ENCODE data around the gene NAGPA. TPM values are rescaled to one million over a fixed set of nuclear protein-coding genes. Genes with fewer than 3 reads are reported as not detected.

NAGPA gene
- total RNA-seq, 2 experiments from 2014 or later = 15.6 TPM

GRCh38 chr16:5006348-5007193 lies 27.2 kb downstream of the NAGPA start:
- no peaks in the 10 kb centered on the region for H3K36me3 Mint-ChIP-seq (ENCODE audit: low read depth)
- no peak overlapping the region for H3K4me3 Mint-ChIP-seq
- no peak overlapping the region for H3K27ac Mint-ChIP-seq
- H3K4me1 Mint-ChIP-seq (ENCODE audit: low read depth) = no peaks in the 10 kb centered on the region
- no peaks in the 10 kb centered on the region for H3K9me3 Mint-ChIP-seq (ENCODE audit: insufficient read depth)
- POLR2A ChIA-PET = no interaction called here
- ATAC-seq (no peak), DNase-seq (no peak)
- H3K27me3 Mint-ChIP-seq (ENCODE audit: low read depth) = peaks cover 5% of the 10 kb centered on the region
- CTCF ChIA-PET = no interaction called here

GRCh38 chr16:5005916-5006315 lies 27.8 kb downstream of the NAGPA start:
- ChIA-PET CTCF (no interaction called here), POLR2A (no interaction called here)
- H3K9me3 Mint-ChIP-seq (ENCODE audit: insufficient read depth) = no peaks in the 10 kb centered on the region

GRCh38 chr16:5004311-5004710 lies 29.4 kb downstream of the NAGPA start:
- DNase-seq (no peak), ATAC-seq (no peak)
- CTCF ChIA-PET = no interaction called here
- Mint-ChIP-seq H3K27ac (no peak overlapping the region), H3K27me3 (ENCODE audit: low read depth) (peaks cover 2% of the 10 kb centered on the region), H3K9me3 (ENCODE audit: insufficient read depth) (no peaks in the 10 kb centered on the region), H3K4me1 (ENCODE audit: low read depth) (no peaks in the 10 kb centered on the region), H3K4me3 (no peak overlapping the region), H3K36me3 (ENCODE audit: low read depth) (no peaks in the 10 kb centered on the region)
- POLR2A ChIA-PET = no interaction called here

More at GRCh38 chr16:5005916-5006315, 27.8 kb downstream of the NAGPA start:
- no peak for DNase-seq
- H3K27ac Mint-ChIP-seq = no peak overlapping the region
- H3K4me3 Mint-ChIP-seq = no peak overlapping the region
- H3K36me3 Mint-ChIP-seq (ENCODE audit: low read depth) = no peaks in the 10 kb centered on the region
- no peak for ATAC-seq
- H3K27me3 Mint-ChIP-seq (ENCODE audit: low read depth) = peaks cover 5% of the 10 kb centered on the region
- no peaks in the 10 kb centered on the region for H3K4me1 Mint-ChIP-seq (ENCODE audit: low read depth)

GRCh38 chr16:5003828-5004227 lies 29.9 kb downstream of the NAGPA start:
- ChIA-PET CTCF (no interaction called here), POLR2A (no interaction called here)
- Mint-ChIP-seq H3K4me1 (ENCODE audit: low read depth) (no peaks in the 10 kb centered on the region), H3K36me3 (ENCODE audit: low read depth) (no peaks in the 10 kb centered on the region), H3K27me3 (ENCODE audit: low read depth) (peaks cover 2% of the 10 kb centered on the region), H3K27ac (no peak overlapping the region), H3K9me3 (ENCODE audit: insufficient read depth) (no peaks in the 10 kb centered on the region), H3K4me3 (no peak overlapping the region)
- DNase-seq (no peak), ATAC-seq (no peak)

- H3K4me1 Mint-ChIP-seq (ENCODE audit: low read depth) = no peaks in the 10 kb centered on the region
- ChIA-PET POLR2A (interaction anchor here (0.8 kb wide), 1 partner anchor 241 kb away, joined by 4 read pairs; no protein-coding TSS in a partner anchor), CTCF (no interaction called here)
- no peak overlapping the region for H3K4me3 Mint-ChIP-seq
- peaks cover 2% of the 10 kb centered on the region for H3K27me3 Mint-ChIP-seq (ENCODE audit: low read depth)
- no peak overlapping the region for H3K27ac Mint-ChIP-seq
- ATAC-seq (no peak), DNase-seq (no peak)
- no peaks in the 10 kb centered on the region for H3K36me3 Mint-ChIP-seq (ENCODE audit: low read depth)
- no peaks in the 10 kb centered on the region for H3K9me3 Mint-ChIP-seq (ENCODE audit: insufficient read depth)
Observed at GRCh38 chr16:5003211-5003610, 30.5 kb downstream of the NAGPA start.

- Mint-ChIP-seq H3K9me3 (ENCODE audit: insufficient read depth) (no peaks in the 10 kb centered on the region), H3K27me3 (ENCODE audit: low read depth) (peaks cover 2% of the 10 kb centered on the region), H3K4me1 (ENCODE audit: low read depth) (no peaks in the 10 kb centered on the region), H3K27ac (no peak overlapping the region), H3K36me3 (ENCODE audit: low read depth) (no peaks in the 10 kb centered on the region), H3K4me3 (no peak overlapping the region)
- ChIA-PET POLR2A (interaction anchor here (0.8 kb wide), 1 partner anchor 241 kb away, joined by 4 read pairs; no protein-coding TSS in a partner anchor), CTCF (no interaction called here)
- DNase-seq = no peak
- ATAC-seq = no peak
Observed at GRCh38 chr16:5002699-5003143, 31.0 kb downstream of the NAGPA start.

GRCh38 chr16:5001986-5002385 lies 31.7 kb downstream of the NAGPA start:
- Mint-ChIP-seq H3K27ac (no peak overlapping the region), H3K4me3 (no peak overlapping the region), H3K36me3 (ENCODE audit: low read depth) (no peaks in the 10 kb centered on the region), H3K9me3 (ENCODE audit: insufficient read depth) (no peaks in the 10 kb centered on the region), H3K4me1 (ENCODE audit: low read depth) (no peaks in the 10 kb centered on the region), H3K27me3 (ENCODE audit: low read depth) (peaks cover 2% of the 10 kb centered on the region)
- no peak for ATAC-seq
- POLR2A ChIA-PET = no interaction called here
- no peak for DNase-seq
- CTCF ChIA-PET = no interaction called here

- Mint-ChIP-seq H3K9me3 (ENCODE audit: insufficient read depth) (no peaks in the 10 kb centered on the region), H3K27me3 (ENCODE audit: low read depth) (peaks cover 2% of the 10 kb centered on the region), H3K27ac (no peak overlapping the region), H3K4me3 (no peak overlapping the region), H3K4me1 (ENCODE audit: low read depth) (no peaks in the 10 kb centered on the region), H3K36me3 (ENCODE audit: low read depth) (no peaks in the 10 kb centered on the region)
- DNase-seq (no peak), ATAC-seq (no peak)
- CTCF ChIA-PET = no interaction called here
- POLR2A ChIA-PET = no interaction called here
Observed at GRCh38 chr16:5001571-5001970, 32.2 kb downstream of the NAGPA start.

- no peaks in the 10 kb centered on the region for H3K36me3 Mint-ChIP-seq (ENCODE audit: low read depth)
- H3K9me3 Mint-ChIP-seq (ENCODE audit: insufficient read depth) = no peaks in the 10 kb centered on the region
- no peak for ATAC-seq
- no peaks in the 10 kb centered on the region for H3K4me1 Mint-ChIP-seq (ENCODE audit: low read depth)
- H3K27ac Mint-ChIP-seq = no peak overlapping the region
- DNase-seq = no peak
- H3K27me3 Mint-ChIP-seq (ENCODE audit: low read depth) = peaks cover 2% of the 10 kb centered on the region
- no peak overlapping the region for H3K4me3 Mint-ChIP-seq
- ChIA-PET CTCF (no interaction called here), POLR2A (no interaction called here)
Observed at GRCh38 chr16:5000573-5001001, 33.1 kb downstream of the NAGPA start.

- H3K27me3 Mint-ChIP-seq (ENCODE audit: low read depth) = no peaks in the 10 kb centered on the region
- ChIA-PET POLR2A (no interaction called here), CTCF (no interaction called here)
- H3K36me3 Mint-ChIP-seq (ENCODE audit: low read depth) = no peaks in the 10 kb centered on the region
- H3K9me3 Mint-ChIP-seq (ENCODE audit: insufficient read depth) = no peaks in the 10 kb centered on the region
- DNase-seq (no peak), ATAC-seq (no peak)
- no peak overlapping the region for H3K27ac Mint-ChIP-seq
- H3K4me3 Mint-ChIP-seq = no peak overlapping the region
- no peaks in the 10 kb centered on the region for H3K4me1 Mint-ChIP-seq (ENCODE audit: low read depth)
Observed at GRCh38 chr16:4994719-4995434, 38.9 kb downstream of the NAGPA start.

GRCh38 chr16:4991754-4992153 lies 42.0 kb downstream of the NAGPA start:
- CTCF ChIA-PET = no interaction called here
- H3K4me1 Mint-ChIP-seq (ENCODE audit: low read depth) = peaks cover 1% of the 10 kb centered on the region
- DNase-seq (no peak), ATAC-seq (no peak)
- H3K4me3 Mint-ChIP-seq = no peak overlapping the region
- no peaks in the 10 kb centered on the region for H3K9me3 Mint-ChIP-seq (ENCODE audit: insufficient read depth)
- peaks cover 25% of the 10 kb centered on the region for H3K27me3 Mint-ChIP-seq (ENCODE audit: low read depth)
- H3K36me3 Mint-ChIP-seq (ENCODE audit: low read depth) = no peaks in the 10 kb centered on the region
- POLR2A ChIA-PET = no interaction called here
- no peak overlapping the region for H3K27ac Mint-ChIP-seq

GRCh38 chr16:4990415-4990814 lies 43.3 kb downstream of the NAGPA start:
- ChIA-PET CTCF (no interaction called here), POLR2A (no interaction called here)
- ATAC-seq = no peak
- no peak overlapping the region for H3K4me3 Mint-ChIP-seq
- no peak overlapping the region for H3K27ac Mint-ChIP-seq
- no peaks in the 10 kb centered on the region for H3K9me3 Mint-ChIP-seq (ENCODE audit: insufficient read depth)
- H3K27me3 Mint-ChIP-seq (ENCODE audit: low read depth) = peaks cover 30% of the 10 kb centered on the region
- H3K36me3 Mint-ChIP-seq (ENCODE audit: low read depth) = no peaks in the 10 kb centered on the region
- H3K4me1 Mint-ChIP-seq (ENCODE audit: low read depth) = peaks cover 1% of the 10 kb centered on the region
- DNase-seq = no peak

Data from activated CD8-positive, alpha-beta T cell treated with anti-CD3 and anti-CD28 coated beads, Interleukin-2, amount 10 ng/mL, durations not matched to agents 7 days and 5 days (primary cell).